Brain microvascular endothelial cell (primary cell): Measurements from ENCODE around the gene MEGF11.

Experiments used
- DNase-seq: peaks from one replicate; pipeline ENCODE4 v3.0.0-alpha.2; 2020
- H3K27ac ChIP-seq: fragments of 250-450 bp; sonication (Bioruptor Pico); 2 replicates; pipeline ENCODE4 v1.5.1; 2020; ENCODE audit warnings: mild to moderate bottlenecking, moderate library complexity
- H3K27me3 ChIP-seq: fragments of 250-450 bp; sonication (Bioruptor Pico); replicated peaks from 2 replicates; pipeline ENCODE4 v1.5.1; 2020; ENCODE audit warnings: mild to moderate bottlenecking
- H3K36me3 ChIP-seq: fragments of 250-450 bp; sonication (Bioruptor Pico); replicated peaks from 2 replicates; pipeline ENCODE4 v1.5.1; 2020; ENCODE audit warnings: mild to moderate bottlenecking
- H3K4me3 ChIP-seq: 2 replicates; pipeline ENCODE4 v1.5.1; 2011; ENCODE audit warnings: low read depth, mild to moderate bottlenecking, control low read depth, low read length, moderate library complexity
- CTCF ChIP-seq: IDR thresholded peaks from 2 replicates; pipeline ENCODE4 v1.5.1; 2011; ENCODE audit warnings: low read depth, mild to moderate bottlenecking, moderate library complexity, low read length, control low read depth, inconsistent platforms; ENCODE audit errors: missing control alignments
- in situ Hi-C: cut with HindIII; loops from 2 replicates; pipeline ENCODE4 v1.10.0; 2017; ENCODE audit warnings: low sequenced_read_pairs, low pct_ligation_motif_present

The MEGF11 gene

GRCh38 chr15:66094331-66094730 is 159.2 kb downstream of the MEGF11 start:
- TF ChIP-seq CTCF = no peak
- no peaks in the 10 kb centered on the region for H3K36me3 ChIP-seq
- H3K27me3 ChIP-seq = peaks cover 16% of the 10 kb centered on the region
- H3K4me3 ChIP-seq = no peak overlapping the region
- no peak overlapping the region for H3K27ac ChIP-seq
- in situ Hi-C loops = no loop called here
- DNase-seq = no peak

- DNase-seq = no peak
- Histone ChIP-seq H3K36me3 (no peaks in the 10 kb centered on the region), H3K4me3 (no peak overlapping the region), H3K27me3 (peaks cover 21% of the 10 kb centered on the region), H3K27ac (no peak overlapping the region)
- no peak for TF ChIP-seq CTCF
- in situ Hi-C loops = no loop called here
Observed at GRCh38 chr15:66092053-66093016, 161.2 kb downstream of the MEGF11 start.

- TF ChIP-seq CTCF = no peak
- in situ Hi-C loops = no loop called here
- Histone ChIP-seq H3K27ac (no peak overlapping the region), H3K4me3 (no peak overlapping the region), H3K36me3 (no peaks in the 10 kb centered on the region), H3K27me3 (peaks cover 10% of the 10 kb centered on the region)
- DNase-seq = no peak
Observed at GRCh38 chr15:66089509-66089908, 164.0 kb downstream of the MEGF11 start.

GRCh38 chr15:66089049-66089448 is 164.5 kb downstream of the MEGF11 start:
- no peaks in the 10 kb centered on the region for H3K36me3 ChIP-seq
- DNase-seq = no peak
- in situ Hi-C loops = no loop called here
- TF ChIP-seq CTCF = no peak
- no peak overlapping the region for H3K27ac ChIP-seq
- H3K4me3 ChIP-seq = no peak overlapping the region
- peaks cover 10% of the 10 kb centered on the region for H3K27me3 ChIP-seq

GRCh38 chr15:66085128-66085527 is 168.4 kb downstream of the MEGF11 start:
- peaks cover 7% of the 10 kb centered on the region for H3K27me3 ChIP-seq
- no peaks in the 10 kb centered on the region for H3K36me3 ChIP-seq
- TF ChIP-seq CTCF = peak; percentile 13
- no peak overlapping the region for H3K4me3 ChIP-seq
- no peak for DNase-seq
- in situ Hi-C loops = no loop called here
- H3K27ac ChIP-seq = no peak overlapping the region
